Endometrial microvascular endothelial cells (primary cell): Measurements from ENCODE around the gene TSPO. TPM values are rescaled to one million over a fixed set of nuclear protein-coding genes. Genes with fewer than 3 reads are reported as not detected.
"Not testable (repeated sequence)": the region's sequence is repeated elsewhere in the genome, so short reads cannot be mapped to it uniquely, and the experiment has no call there.

Experiments
- in situ Hi-C: cut with HindIII; loops from 2 replicates; pipeline ENCODE4 v1.10.0; 2017; ENCODE audit warnings: low sequenced_read_pairs, low pct_unique_long_range_greater_than_20kb; ENCODE audit errors: inconsistent ontology term
- total RNA-seq: library from RNA; depleted of rRNA; stranded (reverse); fragments of >200 nt; gene quantifications from one replicate; pipeline ENCODE4 v1.2.3, GENCODE V29; 2015; ENCODE audit errors: inconsistent ontology term

TSPO gene
- total RNA-seq, 1 donor from 2014 or later: 689 TPM

DNA sequence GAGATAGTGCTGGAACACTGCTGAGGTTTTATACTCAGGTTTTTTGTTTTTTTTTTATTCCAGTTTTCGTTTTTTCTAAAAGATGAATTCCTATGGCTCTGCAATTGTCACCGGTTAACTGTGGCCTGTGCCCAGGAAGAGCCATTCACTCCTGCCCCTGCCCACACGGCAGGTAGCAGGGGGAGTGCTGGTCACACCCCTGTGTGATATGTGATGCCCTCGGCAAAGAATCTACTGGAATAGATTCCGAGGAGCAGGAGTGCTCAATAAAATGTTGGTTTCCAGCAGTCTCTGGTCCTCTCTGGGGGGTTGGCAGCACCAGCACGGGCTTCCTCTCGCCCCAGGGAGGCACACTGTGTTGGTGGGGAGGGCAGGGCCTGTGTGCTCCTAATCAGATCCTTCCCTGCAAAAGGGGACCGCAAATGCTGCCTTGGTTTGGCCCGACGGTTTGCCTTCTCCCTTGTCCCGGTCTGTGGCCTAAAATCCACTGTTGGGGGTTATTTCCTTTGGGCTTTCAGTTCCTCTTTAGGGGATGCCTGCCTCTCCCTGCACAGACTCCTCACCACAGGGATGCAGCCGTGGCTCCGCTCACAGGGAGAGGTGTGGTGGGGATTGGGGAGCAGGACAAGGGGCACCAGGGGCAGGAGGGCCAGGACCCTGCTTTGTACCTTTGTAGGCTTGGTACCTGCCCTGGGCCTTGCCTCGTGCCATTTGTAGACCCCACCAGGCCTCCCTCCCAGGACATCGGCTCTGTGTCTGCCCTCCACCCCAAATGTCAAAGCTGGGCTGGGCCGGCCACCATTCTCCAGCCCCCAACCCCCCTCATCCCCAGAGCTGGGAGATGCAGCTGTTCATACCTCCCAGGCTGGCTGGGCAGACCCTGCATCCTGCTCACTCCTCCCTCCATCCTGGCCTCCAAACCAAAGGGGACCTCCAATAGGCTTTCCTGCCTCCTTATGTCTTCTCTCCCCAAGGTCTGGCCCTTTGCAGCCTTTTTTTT, 21.6 kb upstream of the TSPO start:
- in situ Hi-C loops: no loop called here

DNA sequence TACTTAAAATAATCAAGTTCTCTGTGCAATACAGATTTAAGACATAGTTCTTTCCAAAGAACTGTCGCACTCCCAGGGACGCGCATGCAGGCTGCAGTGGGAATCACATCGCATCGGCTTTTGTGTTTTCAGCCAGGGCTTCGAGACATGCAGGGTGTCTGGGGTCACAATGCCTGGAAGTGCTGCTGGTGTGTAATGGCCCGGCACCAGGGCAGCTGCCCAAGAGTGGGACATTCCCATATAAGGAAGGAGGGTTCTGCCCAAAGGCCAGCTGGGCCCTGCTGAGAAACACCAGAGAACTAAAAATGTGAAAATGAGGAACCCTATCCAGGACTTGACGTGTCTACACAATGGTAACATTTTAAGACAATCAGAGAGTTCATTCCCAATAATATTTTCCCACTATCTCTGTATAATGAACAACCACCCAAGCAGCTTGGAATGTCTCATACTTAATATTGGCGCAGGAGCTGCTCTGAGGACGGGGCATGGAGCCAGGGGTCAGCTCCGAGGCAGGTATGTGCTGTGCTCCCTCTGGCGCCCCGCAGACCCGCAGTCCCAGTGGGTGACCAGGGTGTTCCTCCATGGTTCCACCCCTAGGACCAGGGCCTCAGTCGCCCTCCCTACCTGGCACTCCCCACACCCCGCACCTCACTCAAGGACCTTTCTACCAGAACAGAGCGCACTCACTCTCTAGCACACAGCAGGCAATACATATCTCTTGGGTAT, 19.4 kb upstream of the TSPO start:
- in situ Hi-C loops: no loop called here

- in situ Hi-C loops: no loop called here
Observed at GRCh38 chr22:43133401-43133800, 18.0 kb upstream of the TSPO start.

DNA sequence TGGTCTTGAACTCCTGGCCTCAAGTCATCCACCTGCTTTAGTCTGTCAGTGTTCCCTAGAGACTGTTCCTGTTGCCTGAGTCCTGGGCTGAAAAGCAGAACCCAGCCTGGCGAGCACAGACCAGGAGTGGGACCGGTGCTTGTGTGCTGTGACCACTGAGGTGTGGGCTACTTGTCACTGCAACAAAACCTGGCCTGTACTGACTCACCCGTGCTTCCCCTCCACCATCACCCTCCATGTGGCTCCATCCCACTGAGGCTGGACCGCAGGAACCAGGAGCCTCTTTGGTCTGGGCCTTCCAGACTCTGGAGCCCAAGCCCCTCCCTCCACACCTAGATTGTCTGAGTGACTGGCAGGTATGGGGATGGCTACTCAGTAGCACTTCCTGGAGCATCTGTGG, 16.8 kb upstream of the TSPO start:
- in situ Hi-C loops: no loop called here

GRCh38 chr22:43135565-43135964, 15.8 kb upstream of the TSPO start:
- in situ Hi-C loops: no loop called here

GRCh38 chr22:43136255-43136654, 15.1 kb upstream of the TSPO start:
- in situ Hi-C loops: no loop called here

GRCh38 chr22:43136801-43137200, 14.6 kb upstream of the TSPO start:
- in situ Hi-C loops: no loop called here

DNA sequence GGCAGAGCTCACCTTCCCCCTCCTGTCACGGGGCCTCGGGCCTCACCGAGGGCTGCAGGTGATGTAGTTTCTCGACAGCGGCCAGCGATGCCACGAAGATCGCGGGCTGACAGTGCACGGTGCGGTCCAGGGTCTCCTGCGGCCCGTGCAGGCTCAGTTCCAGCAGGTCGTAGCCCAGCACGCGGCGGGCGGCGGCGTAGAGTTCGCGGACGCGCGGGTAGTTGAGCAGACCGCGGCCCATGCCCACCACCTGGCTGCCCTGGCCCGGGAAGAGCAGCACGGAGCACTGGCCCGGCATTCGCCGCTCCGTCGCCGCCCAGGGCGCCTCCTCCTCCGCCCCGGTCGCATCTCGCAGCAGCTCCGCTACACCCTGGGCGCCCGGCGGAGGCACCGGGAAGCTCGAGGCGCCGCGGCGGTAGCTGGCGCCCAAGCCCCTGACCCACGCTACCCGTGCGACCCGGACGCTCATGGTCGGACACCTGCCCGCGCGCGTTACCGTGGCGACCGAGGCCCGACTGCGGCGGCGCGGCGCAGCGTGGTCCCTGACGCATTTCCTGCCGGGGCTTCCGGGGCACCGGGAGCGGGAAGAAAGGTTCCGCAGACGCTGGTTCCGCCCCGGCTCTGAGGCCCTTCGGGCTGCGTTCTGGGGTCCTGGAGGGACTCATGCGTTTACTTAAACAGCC, 8.3 kb upstream of the TSPO start, which contains the start of gene MCAT:
TSS of gene MCAT (minus strand) at position 519 of the 683 bp plus-strand sequence. CDS start at position 469, 50 bp downstream.
- in situ Hi-C loops: no loop called here

DNA sequence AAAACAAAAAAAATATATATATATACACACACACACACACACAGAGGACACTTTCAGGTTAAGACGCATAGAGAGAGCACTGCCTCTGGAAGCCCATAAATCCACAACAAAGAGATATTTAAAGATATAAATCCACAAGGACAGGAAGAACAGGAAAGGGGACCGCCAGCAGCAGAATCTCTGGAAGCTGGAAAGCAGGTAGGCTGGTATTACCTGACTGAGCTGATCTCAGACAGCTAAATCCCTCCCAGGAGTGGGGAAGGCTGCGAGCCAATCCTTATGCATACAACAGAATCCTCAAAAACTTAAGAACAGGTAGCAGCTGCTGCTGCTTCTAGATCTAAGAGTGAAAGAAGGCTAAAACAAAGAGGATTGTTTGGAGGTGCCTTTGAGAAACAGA, 6.4 kb upstream of the TSPO start:
- in situ Hi-C loops: no loop called here

GRCh38 chr22:43145371-43145770, 6.0 kb upstream of the TSPO start:
- in situ Hi-C loops: not testable (repeated sequence)

GRCh38 chr22:43146332-43146731, 5.0 kb upstream of the TSPO start:
- in situ Hi-C loops: not testable (repeated sequence)

DNA sequence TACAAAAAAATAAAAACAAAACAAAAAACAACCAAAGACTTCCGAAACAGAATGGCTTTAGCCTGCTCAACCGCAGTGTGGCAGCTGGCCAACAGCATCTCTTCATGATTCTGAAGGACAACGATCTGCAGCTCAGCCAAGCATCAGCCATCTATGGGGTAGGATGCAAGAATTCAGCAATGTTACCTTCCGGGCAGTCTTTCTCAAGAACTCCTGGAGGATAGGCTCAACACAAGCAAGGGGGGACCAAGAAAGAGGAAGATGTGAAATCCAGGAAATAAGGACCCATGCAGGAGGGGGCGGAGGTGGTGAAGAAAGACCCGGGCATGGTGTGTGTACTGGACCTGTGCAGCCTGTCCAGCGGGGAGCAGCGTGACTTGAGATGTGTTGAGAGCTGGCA, 3.5 kb upstream of the TSPO start:
- in situ Hi-C loops: no loop called here

GRCh38 chr22:43148581-43148980, 2.8 kb upstream of the TSPO start:
- in situ Hi-C loops: no loop called here

GRCh38 chr22:43150731-43151206, 590 bp upstream of the TSPO start:
- in situ Hi-C loops: no loop called here

GRCh38 chr22:43152003-43152356, 621 bp downstream of the TSPO start:
- in situ Hi-C loops: no loop called here

- in situ Hi-C loops: no loop called here
Observed at GRCh38 chr22:43152357-43153071, 1.2 kb downstream of the TSPO start.

GRCh38 chr22:43153899-43154298, 2.5 kb downstream of the TSPO start:
- in situ Hi-C loops: no loop called here

DNA sequence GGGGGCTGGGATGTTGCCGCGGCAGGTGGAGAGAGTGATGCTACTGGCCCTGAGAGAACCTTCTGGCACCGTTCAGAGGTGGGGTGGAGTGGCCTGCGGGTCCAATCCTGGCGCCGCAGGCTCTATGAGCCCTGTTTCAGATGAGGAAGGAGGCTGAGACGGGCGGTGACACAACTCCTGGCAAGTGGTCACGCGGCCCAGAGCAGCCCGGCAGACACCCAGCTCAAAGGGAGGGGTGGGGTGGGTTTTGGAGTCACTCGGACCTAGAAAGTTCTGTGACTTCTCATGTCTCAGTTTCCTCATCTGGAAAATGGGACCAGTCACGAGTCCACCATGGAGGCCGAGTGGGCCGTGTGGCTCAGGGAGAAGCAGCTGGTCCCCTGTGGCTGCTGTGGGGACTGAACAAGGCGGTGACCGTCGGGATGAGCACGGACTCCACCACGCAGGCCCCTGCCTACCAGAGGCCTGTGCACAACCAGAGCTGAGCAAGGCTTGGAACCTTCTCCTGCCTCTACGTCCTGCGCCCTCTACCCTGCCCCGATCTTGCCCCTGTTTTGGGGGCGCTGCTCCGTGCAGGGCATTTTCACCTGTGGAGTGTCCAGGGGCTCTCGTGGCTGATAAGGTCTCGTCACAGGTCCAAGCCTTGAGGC, 3.7 kb downstream of the TSPO start:
- in situ Hi-C loops: no loop called here
